Measurements from ENCODE around the gene NAA25. TPM values are rescaled to one million over a fixed set of nuclear protein-coding genes. Genes with fewer than 3 reads are reported as not detected.

Gene NAA25
- total RNA-seq, 1 donor from 2014 or later, result 24.1 TPM

GRCh38 chr12:112020947-112021457 lies 87.6 kb downstream of the NAA25 start:
- Histone ChIP-seq H3K4me3 (no peak overlapping the region), H3K36me3 (peaks cover 0 to 57% of the 10 kb centered on the region in 2 donors), H3K27me3 (no peaks in the 10 kb centered on the region), H3K9me3 (no peaks in the 10 kb centered on the region), H3K27ac (no peak overlapping the region), H3K4me1 (peaks cover 15% of the 10 kb centered on the region)
- intact Hi-C loops (cut with DNase I), result no loop called here
- DNase-seq (ENCODE audit: extremely low spot score in 2 of 2), result no peak
- TF ChIP-seq POLR2AphosphoS5 (IDR thresholded peaks at IDR 0.05; ENCODE audit: insufficient read depth in 1 of 2, low read depth in 1 of 2), result no peak
- no peak for TF ChIP-seq POLR2A (IDR thresholded peaks at IDR 0.05)
- TF ChIP-seq CTCF (IDR thresholded peaks at IDR 0.05), result no peak

GRCh38 chr12:112018571-112019237 lies 89.9 kb downstream of the NAA25 start:
- intact Hi-C loops (cut with DNase I), result no loop called here
- Histone ChIP-seq H3K4me1 (peaks cover 32% of the 10 kb centered on the region), H3K4me3 (no peak overlapping the region), H3K36me3 (peaks cover 0 to 46% of the 10 kb centered on the region in 2 donors), H3K27me3 (no peaks in the 10 kb centered on the region), H3K27ac (no peak overlapping the region), H3K9me3 (no peaks in the 10 kb centered on the region)
- TF ChIP-seq POLR2A (IDR thresholded peaks at IDR 0.05) (no peak), CTCF (IDR thresholded peaks at IDR 0.05) (no peak), POLR2AphosphoS5 (IDR thresholded peaks at IDR 0.05; ENCODE audit: insufficient read depth in 1 of 2, low read depth in 1 of 2) (no peak)
- DNase-seq (ENCODE audit: extremely low spot score in 2 of 2), result no peak

- Histone ChIP-seq H3K9me3 (no peaks in the 10 kb centered on the region), H3K27ac (no peak overlapping the region), H3K4me1 (peaks cover 37% of the 10 kb centered on the region), H3K4me3 (no peak overlapping the region), H3K27me3 (no peaks in the 10 kb centered on the region), H3K36me3 (peaks cover 0 to 35% of the 10 kb centered on the region in 2 donors)
- no peak for DNase-seq (ENCODE audit: extremely low spot score in 2 of 2)
- intact Hi-C loops (cut with DNase I), result no loop called here
- TF ChIP-seq CTCF (IDR thresholded peaks at IDR 0.05), result no peak
- TF ChIP-seq POLR2AphosphoS5 (IDR thresholded peaks at IDR 0.05; ENCODE audit: insufficient read depth in 1 of 2, low read depth in 1 of 2), result no peak
- no peak for TF ChIP-seq POLR2A (IDR thresholded peaks at IDR 0.05)
Observed at GRCh38 chr12:112017041-112017440, 91.5 kb downstream of the NAA25 start.

- intact Hi-C loops (cut with DNase I), result no loop called here
- TF ChIP-seq POLR2AphosphoS5 (IDR thresholded peaks at IDR 0.05; ENCODE audit: insufficient read depth in 1 of 2, low read depth in 1 of 2) (no peak), POLR2A (IDR thresholded peaks at IDR 0.05) (no peak), CTCF (IDR thresholded peaks at IDR 0.05) (no peak)
Observed at GRCh38 chr12:112015938-112016337, 92.6 kb downstream of the NAA25 start.

More at GRCh38 chr12:112015938-112016337, 92.6 kb downstream of the NAA25 start:
- Histone ChIP-seq H3K27ac (no peak overlapping the region), H3K4me3 (no peak overlapping the region), H3K9me3 (no peaks in the 10 kb centered on the region), H3K4me1 (peaks cover 48% of the 10 kb centered on the region), H3K36me3 (peaks cover 0 to 30% of the 10 kb centered on the region in 2 donors), H3K27me3 (no peaks in the 10 kb centered on the region)
- DNase-seq (ENCODE audit: extremely low spot score in 2 of 2), result no peak

Measured in vagina (tissue), 2 donors.